Activated T-cell treated with anti-CD3 and anti-CD28 coated beads for 48 hours (primary cell): ENCODE measurements around the gene TRIM28.
A peak's percentile ranks its signal among the peaks of the same experiment; 100 is the strongest.
"Not testable (repeated sequence)": the region's sequence is repeated elsewhere in the genome, so short reads cannot be mapped to it uniquely, and the experiment has no call there.

Experiments used
- DNase-seq: peaks from one replicate; pipeline ENCODE4 v3.0.0-alpha.2; 2020; ENCODE audit warnings: low read depth

Gene TRIM28

DNA sequence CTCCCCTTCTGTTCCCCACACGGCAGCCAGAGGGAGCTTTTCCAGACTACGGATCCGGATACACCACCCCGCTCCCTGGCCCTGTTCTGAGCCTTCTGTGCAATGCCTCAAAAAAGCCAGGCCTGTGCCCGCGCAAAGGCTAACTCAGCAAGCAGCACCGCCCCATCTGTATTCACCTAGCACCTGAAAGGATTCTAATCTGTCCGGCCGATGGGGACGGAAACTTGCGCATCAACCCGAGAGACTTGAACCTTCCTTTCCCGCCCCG lies 24.8 kb upstream of the TRIM28 start:
- DNase-seq, result peak; percentile 49

DNA sequence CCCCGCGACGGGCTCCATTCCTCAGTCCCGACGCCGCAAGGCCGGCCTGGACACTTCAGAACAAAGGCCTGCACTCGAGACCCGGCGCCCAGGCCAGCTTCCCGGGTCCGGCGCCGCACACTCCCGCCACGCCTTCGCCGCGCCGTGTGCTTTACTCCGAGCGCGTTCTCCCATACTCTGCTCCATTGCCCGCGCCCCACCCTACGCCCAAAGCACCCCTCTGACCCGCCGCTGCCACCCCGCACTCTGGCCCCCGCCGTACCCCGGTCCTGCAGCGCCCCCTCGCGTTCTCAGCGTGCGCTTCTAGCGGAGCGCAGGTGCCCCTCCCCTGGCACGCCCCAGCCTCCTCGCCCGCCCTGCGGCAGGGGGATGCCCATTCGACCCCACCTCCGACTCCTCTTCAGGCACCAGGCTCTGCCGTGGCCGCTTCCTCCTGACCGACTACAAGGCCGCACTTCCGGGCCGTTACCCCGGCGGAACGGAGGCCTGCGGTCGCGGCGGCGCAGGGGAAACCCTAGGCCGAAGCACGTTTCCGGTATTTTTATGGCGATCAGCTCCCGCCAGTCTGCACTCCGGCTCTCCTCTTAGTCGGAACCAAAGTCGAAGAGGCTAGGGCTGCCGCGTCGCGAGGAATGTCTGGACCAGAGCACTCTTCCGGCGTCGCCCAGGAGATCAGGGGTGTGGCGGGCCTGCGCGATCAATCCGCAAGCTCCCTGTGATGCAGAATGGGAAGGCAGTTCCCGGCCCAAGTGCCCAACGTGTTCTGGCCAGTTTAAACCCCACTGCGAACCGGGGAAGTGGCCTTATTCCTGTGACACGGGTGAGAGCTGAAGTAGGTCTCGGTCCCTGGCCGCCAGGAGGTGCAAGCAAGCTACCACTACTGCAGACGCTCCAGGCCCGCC lies 24.3 kb upstream of the TRIM28 start, which contains the start of gene ZBTB45:
Gene ZBTB45 (minus strand): TSS at position 456 of the 902 bp plus-strand sequence. CDS start 2,137 bp downstream, outside the sequence.
- peak; percentile 91 for DNase-seq

DNA sequence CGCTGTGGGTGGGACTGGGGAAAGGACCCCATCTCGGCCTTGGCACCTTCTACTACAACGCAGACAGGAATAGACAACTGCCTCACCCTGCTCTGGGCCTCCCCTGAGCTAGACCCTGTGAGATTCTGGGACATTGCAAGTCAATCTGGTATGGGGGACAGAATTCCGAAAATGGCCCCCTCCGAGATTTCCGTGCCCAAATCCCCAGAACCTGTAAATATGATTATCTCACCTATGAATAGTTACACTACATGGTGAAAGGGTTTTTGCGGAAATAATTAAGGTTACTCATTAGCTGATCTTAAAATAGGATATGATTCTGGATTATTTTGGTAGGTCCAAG lies 23.6 kb upstream of the TRIM28 start:
- no peak for DNase-seq

DNA sequence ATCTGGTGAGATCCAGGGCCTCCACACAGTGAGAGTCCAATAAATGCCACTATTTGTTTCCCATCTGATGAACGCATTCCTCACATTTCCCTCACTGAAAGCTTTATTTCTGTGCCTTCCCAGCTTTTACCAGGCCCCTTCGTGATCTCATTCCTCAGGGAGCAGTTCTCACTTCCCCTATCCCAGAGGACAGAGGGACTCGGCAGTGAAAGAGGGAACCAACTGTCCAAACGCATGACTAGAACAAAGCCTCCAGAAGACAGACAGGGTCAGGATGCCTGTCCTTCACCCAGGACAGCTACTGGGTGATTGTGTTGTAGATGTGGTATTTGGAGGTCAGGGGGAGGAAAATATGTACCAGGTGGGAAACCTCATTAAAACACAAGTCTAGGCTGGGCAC lies 22.2 kb upstream of the TRIM28 start:
- no peak for DNase-seq

DNA sequence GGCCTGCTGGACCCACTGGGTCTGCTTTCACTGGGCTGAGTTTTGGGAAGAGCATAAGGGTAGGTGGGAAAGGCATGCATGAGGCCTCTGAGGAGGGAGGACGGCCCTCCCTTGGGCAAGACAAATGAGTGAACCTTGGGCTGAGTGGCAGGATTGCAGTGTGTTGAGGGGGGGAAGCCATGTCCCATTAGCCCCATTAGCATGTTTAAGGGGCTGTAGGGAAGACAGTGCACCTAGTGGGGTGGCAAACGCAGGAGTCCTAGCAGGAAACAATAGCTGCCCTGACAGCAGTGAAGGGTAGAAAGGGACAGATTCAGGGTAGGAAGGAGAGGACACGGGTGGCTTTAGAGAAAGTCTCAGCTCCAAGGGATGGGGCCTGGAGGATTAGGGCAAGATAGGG lies 21.2 kb upstream of the TRIM28 start:
- no peak for DNase-seq

DNA sequence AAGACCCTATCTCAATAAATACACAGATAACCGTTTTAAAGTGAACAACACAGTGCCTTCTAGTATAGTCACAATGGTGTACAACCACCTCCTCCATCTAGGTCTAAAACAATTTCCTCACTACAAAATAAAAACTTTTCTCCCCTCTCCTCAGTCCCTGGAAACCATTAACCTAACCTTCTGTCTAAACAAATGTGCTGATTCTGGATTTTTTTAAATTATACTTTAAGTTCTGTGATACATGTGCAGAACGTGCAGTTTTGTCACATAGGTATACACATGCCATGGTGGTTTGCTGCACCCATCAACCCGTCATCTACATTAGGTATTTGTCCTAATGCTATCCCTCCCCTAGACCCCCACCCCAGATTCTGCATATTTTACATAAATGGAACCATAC lies 14.5 kb upstream of the TRIM28 start:
- no peak for DNase-seq

DNA sequence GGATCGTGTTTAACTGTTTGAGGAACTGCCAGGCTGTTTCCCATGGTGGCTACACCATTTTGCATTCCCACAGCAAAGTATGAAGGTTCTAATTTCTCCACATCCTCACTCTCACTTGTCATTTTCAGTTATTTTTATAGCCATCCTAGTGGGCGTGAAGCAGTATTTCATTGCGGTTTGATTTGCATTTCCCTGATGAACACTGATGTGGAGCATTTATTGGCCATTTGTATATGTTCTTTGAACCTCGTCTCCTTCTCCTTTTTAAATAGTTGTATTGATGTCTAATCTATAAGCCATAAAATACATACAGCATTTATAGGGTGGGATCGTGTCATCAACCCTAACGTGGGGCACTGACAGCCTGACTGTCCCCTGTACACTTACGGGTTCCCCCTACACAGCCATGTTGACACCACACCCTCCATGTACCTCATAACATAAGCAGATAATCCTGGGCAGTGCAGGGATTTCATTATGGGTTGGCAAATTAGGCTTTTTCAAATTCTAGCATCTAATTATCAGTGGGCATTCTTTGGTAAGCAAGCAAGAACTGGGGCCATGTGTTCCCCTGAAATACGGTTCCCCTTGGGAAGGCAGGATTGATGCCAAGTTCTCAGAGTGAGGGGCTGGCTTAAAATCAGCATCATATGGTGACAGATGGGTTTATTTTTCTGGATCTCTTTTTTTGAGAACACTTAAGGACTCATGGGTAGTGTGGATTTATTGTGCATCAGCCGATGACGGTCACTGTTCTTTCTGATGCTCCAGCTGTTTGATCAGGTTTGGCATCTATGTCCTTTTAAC lies 12.6 kb upstream of the TRIM28 start:
- no peak for DNase-seq

DNA sequence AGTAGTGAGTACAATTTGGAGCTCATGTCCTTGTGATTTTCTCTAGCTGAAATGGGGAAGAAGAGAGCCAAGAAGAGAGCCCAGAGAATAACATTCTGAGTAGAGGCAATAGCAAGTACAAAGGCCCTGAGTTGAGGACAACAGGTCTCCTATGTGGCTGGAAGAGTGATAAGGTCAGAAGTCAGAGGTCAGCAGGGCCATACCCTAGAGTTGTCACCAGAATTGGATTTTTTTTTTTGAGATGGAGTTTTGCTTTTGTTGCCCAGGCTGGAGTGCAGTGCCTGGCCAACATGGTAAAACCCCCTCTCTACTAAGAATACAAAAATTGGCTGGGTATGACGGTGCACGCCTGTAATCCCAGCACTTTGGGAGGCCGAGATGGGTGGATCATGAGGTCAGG lies 8.0 kb upstream of the TRIM28 start:
- DNase-seq, result no peak

DNA sequence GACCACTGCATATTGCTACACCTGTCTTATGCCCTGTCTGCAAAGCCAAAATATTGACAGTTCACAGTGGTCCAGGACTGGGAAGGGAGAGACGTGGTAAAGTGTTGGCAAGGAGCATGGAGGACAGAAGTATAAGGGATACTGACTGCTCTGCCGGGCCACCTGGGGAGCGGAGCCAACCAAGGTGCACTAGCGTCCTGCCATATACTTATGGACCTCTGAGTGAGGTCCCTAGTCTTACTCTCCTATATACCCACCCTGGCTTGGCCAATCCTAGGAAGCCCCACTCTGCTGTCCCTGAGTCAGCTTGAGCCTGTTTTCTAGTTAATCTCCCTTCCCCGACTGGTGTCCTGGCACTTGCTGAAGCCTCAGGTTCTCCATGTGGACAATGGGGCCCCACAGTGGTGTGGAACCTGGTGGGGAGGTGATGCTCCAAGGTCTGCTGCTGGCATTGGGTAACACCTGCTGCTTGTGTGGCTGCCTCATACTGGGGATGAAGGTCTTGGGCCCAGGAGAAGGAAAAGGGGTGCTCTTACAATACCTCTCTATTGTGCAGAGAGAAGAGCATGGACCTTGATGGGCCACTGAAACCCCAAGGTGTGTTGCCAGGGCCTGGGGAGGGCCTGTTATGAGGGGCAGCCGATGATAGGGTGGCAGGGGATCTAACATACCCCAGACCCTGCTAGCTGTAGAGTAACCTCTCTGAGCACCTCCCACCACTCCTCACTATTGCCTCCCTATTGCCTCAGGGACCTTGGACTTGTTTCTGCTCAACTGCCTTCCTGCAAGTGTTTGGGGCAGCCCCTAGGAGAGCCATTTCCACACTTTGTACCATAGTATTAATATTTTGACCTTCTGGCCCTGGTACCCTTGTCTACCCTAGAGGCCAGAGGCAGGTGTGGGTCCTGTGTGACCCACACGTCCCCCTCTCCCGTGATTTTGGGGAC lies 6.7 kb upstream of the TRIM28 start:
- DNase-seq, result no peak

DNA sequence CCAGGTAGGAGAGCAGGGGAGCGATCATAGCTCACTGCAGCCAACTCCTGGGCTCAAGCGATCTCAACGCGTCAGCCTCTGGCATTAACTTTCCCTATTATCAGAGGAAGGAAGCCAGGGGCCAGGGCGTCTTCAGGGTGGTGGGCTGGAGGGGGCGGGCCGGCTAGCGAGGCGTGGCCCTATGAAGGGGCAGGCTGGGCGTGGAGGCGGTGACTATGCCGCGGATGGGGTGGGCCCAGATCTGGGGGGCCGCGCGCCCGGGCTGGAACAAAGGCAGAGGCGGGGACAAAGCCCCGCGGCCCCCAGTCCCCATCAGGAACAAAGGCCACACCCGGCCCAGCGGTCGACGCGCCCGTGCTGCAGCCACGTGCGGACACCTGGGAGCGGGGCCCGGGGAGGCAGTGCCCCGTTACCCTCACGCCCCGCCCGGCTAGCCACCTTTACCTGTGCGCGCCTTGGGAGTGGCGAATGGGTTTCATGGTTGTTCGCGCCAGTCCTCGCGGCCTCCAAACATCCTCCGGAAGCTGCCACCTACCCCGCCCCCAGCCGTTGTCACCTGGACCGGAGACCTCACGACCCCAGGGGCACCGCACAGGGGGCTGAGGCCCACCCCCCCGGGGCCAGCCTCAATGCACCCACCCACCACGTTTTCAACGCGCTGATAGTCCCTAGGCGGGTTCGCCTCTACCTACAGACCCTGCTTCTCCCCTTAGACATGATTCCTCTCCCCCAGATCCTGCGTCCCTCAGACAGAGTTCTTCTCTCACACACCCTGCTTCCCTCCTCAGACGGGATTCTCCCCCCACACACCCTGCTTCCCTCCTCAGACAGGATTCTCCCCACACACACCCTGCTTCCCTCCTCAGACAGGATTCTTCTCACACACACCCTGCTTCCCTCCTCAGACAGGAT lies 5.4 kb upstream of the TRIM28 start:
- no peak for DNase-seq

DNA sequence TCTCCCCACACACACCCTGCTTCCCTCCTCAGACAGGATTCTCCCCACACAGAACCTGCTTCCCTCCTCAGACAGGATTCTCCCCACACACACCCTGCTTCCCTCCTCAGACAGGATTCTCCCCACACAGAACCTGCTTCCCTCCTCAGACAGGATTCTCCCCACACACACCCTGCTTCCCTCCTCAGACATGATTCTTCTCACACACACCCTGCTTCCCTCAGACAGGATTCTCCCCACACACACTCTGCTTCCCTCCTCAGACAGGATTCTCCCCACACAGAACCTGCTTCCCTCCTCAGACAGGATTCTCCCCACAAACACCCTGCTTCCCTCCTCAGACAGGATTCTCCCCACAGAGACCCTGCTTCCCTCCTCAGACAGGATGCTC lies 4.7 kb upstream of the TRIM28 start:
- not testable (repeated sequence) for DNase-seq

DNA sequence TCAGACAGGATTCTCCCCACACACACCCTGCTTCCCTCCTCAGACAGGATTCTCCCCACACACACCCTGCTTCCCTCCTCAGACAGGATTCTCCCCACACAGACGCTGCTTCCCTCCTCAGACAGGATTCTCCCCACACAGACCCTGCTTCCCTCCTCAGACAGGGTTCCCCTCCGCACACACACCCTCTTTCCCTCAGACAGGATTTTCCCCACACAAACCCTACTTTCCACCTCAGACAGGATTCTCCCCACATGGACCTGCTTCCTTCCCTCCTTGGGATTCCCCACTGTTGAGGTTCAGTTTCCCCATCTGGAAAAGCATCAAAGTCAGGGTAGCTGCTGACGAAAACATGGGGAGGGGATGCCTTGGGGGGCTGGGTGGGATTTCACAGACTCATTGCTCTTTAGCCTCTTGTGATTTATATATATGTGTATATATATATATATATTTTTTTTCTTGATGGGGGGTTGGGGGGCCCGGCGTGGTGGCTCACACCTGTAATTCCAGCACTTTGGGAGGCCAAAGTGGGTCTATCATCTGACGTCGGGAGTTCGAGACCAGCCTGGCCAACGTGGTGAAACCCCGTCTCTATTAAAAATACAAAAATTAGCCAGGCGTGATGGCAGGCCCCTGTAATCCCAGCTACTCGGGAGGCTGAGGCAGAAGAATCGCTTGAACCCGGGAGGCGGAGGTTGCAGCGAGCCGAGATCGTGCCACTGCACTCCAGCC lies 1.1 kb upstream of the TRIM28 start:
- not testable (repeated sequence) for DNase-seq

DNA sequence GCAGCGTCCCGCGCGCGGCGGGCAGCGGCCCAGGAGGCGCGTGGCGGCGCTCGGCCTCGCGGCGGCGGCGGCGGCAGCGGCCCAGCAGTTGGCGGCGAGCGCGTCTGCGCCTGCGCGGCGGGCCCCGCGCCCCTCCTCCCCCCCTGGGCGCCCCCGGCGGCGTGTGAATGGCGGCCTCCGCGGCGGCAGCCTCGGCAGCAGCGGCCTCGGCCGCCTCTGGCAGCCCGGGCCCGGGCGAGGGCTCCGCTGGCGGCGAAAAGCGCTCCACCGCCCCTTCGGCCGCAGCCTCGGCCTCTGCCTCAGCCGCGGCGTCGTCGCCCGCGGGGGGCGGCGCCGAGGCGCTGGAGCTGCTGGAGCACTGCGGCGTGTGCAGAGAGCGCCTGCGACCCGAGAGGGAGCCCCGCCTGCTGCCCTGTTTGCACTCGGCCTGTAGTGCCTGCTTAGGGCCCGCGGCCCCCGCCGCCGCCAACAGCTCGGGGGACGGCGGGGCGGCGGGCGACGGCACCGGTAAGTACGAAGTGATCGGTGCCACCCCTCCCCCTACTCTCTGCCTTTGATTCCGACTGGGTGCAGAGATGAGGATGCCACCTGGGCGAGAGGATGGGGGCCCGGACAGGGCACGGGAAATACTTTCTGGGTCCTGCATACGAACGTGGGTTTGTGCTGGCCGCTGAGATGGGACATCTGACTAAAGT lies 874 bp downstream of the TRIM28 start:
- DNase-seq, result peak; percentile 75

DNA sequence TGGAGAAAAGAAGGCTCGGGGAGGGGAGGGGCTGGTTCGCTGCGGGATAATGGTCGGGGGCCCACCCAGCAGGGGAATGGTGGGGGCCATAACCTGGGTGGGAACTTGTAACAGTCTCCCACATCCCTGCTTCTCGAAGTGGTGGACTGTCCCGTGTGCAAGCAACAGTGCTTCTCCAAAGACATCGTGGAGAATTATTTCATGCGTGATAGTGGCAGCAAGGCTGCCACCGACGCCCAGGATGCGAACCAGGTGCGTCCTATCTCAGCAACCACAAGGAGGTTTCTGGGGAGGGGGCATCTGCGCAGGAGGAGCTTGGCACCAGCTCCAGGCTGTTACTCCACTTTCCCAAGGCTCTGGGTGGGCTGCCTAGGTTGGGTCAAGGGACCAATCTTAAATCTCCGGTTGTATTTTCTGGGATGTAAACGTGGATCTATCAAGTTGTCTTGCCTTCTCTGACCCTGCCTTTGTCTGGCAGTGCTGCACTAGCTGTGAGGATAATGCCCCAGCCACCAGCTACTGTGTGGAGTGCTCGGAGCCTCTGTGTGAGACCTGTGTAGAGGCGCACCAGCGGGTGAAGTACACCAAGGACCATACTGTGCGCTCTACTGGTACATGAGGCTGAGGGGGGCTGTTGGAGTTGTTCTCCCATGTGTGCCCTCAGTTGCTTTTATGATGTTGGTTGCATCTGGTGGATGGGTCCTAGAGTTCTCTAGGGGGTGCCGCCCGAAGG lies 1.6 kb downstream of the TRIM28 start:
- no peak for DNase-seq

DNA sequence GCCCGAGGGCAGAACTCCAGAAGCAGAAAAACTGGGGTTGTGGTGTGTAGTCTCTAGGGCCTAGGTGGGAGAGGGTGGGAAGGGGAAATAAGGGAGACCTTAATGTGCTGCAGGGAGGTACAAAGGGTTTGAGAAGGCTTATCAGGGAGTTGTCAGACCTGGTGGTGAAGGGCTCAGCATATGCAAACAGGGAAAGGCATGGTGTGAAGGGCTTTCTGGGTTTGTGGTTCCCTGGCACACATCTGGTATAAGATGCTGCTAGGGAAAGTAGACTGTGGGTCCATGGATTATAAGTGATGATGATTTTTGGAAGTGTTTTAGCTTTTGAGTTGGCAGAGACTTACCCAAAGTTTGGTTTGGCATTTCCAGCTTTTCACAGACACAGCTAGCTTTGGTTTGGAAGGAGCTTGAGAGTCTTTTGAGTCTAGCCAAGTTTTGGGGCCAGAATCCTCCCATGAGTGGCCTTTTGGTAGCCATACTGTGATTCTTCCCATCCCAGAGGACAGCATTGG lies 2.2 kb downstream of the TRIM28 start:
- DNase-seq, result no peak

DNA sequence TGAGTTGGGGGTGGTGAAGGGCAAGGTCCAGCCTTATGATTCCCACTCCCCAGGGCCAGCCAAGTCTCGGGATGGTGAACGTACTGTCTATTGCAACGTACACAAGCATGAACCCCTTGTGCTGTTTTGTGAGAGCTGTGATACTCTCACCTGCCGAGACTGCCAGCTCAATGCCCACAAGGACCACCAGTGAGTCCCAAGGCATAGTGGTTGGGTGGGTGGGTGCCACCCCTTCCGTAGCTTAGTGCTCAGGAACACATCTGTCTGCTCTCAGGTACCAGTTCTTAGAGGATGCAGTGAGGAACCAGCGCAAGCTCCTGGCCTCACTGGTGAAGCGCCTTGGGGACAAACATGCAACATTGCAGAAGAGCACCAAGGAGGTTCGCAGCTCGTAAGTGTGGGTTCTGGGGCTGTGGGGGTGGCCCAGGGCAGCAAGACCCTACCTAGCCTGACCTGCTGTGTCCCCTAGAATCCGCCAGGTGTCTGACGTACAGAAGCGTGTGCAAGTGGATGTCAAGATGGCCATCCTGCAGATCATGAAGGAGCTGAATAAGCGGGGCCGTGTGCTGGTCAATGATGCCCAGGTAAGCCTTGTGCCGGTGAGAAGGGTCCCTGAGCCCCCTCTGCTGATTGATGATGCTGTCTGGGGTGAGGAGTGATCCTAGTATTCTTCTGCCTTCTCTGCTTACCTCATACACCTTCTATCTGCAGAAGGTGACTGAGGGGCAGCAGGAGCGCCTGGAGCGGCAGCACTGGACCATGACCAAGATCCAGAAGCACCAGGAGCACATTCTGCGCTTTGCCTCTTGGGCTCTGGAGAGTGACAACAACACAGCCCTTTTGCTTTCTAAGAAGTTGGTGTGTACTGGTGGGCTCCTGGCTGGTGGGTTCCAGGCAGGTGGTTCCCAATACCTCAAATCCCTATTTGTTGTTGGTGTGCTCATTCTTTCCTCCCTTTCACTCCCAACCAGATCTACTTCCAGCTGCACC lies 3.8 kb downstream of the TRIM28 start:
- no peak for DNase-seq

DNA sequence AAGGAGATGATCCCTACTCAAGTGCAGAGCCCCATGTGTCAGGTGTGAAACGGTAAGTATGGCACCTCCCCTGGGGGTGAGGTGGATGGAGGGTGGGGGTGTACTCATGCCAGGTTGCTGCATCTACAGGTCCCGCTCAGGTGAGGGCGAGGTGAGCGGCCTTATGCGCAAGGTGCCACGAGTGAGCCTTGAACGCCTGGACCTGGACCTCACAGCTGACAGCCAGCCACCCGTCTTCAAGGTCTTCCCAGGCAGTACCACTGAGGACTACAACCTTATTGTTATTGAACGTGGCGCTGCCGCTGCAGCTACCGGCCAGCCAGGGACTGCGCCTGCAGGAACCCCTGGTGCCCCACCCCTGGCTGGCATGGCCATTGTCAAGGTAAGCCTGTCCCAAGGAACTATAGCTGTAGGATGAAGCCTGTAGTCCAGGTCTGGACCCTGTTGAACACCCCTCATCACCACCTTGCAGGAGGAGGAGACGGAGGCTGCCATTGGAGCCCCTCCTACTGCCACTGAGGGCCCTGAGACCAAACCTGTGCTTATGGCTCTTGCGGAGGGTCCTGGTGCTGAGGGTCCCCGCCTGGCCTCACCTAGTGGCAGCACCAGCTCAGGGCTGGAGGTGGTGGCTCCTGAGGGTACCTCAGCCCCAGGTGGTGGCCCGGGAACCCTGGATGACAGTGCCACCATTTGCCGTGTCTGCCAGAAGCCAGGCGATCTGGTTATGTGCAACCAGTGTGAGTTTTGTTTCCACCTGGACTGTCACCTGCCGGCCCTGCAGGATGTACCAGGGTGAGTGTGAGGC lies 5.2 kb downstream of the TRIM28 start:
- no peak for DNase-seq
